Testis (tissue), 2 donors: ENCODE results near the gene TP53BP2.

ENCODE experiments used
- CTCF ChIP-seq, 3 experiments: fragments of 450-650 bp in 2 of 3; fragments of 200-600 bp in 1 of 3; sonication (generic) in 1 of 3; IDR thresholded peaks; one replicate each; pipeline ENCODE4 v1.5.1; 2016 to 2019; ENCODE audit warnings: antibody characterized with exemption in 3 of 3, mild to moderate bottlenecking in 2 of 3, moderate library complexity in 1 of 3
- POLR2A ChIP-seq: fragments of 450-650 bp; IDR thresholded peaks from one replicate; pipeline ENCODE4 v1.6.1; 2017; ENCODE audit warnings: antibody characterized with exemption, mild to moderate bottlenecking, moderate library complexity

- TF ChIP-seq POLR2A (no peak), CTCF (IDR thresholded peaks at IDR 0.05) (no peak)
Observed at GRCh38 chr1:223824712-223825111, 21.0 kb downstream of the TP53BP2 start.
